Tibial artery (tissue), 4 donors: ENCODE measurements around the gene GOLGA8B.
"Not testable (repeated sequence)": the region's sequence is repeated elsewhere in the genome, so short reads cannot be mapped to it uniquely, and the experiment has no call there.

Source experiments
- DNase-seq, 2 donors: peaks; one replicate each; pipeline ENCODE4 v3.0.0-alpha.2; 2019
- H3K27ac ChIP-seq, 2 donors: fragments of 200-600 bp; sonication (generic) in 1 of 2; 1 replicate in 1 of 2; 2 replicates in 1 of 2; pipeline ENCODE4 v1.5.1; 2018 to 2019; ENCODE audit warnings: mild to moderate bottlenecking in 1 of 2
- H3K27me3 ChIP-seq, 2 donors: fragments of 200-600 bp; sonication (generic) in 1 of 2; one replicate each; pipeline versions ENCODE4 v1.5.1 to v1.6.0; 2016 to 2019
- H3K36me3 ChIP-seq, 3 donors: fragments of 200-600 bp; sonication (generic) in 2 of 3; one replicate each; pipeline ENCODE4 v1.5.1; 2016 to 2019; ENCODE audit warnings: mild to moderate bottlenecking in 2 of 3
- H3K4me1 ChIP-seq, 4 donors: fragments of 200-600 bp; sonication (generic) in 2 of 4; 1 replicate in 3 of 4; 2 replicates in 1 of 4; pipeline ENCODE4 v1.5.1; 2016 to 2019
- H3K4me3 ChIP-seq, 2 donors: fragments of 200-600 bp; sonication (generic) in 1 of 2; 1 replicate in 1 of 2; 2 replicates in 1 of 2; pipeline ENCODE4 v1.5.1; 2018 to 2019; ENCODE audit warnings: mild to moderate bottlenecking in 2 of 2
- H3K9me3 ChIP-seq, 3 donors: fragments of 200-600 bp; sonication (generic) in 1 of 3; one replicate each; pipeline ENCODE4 v1.5.1; 2016 to 2019
- CTCF ChIP-seq, 2 experiments: fragments of 200-600 bp in 1 of 2; fragments of 450-650 bp in 1 of 2; IDR thresholded peaks; one replicate each; pipeline ENCODE4 v1.5.1; 2017 to 2019; ENCODE audit warnings: antibody characterized with exemption in 2 of 2, mild to moderate bottlenecking in 1 of 2, moderate library complexity in 1 of 2
- intact Hi-C: fragments of 100-400 bp; cut with DNase I; formaldehyde crosslinking; loops from one replicate; pipeline ENCODE4 v1.15.0; 2023; ENCODE audit warnings: low total_unique reads

The GOLGA8B gene

GRCh38 chr15:34583399-34584329 lies at the start of gene GOLGA8B:
Gene GOLGA8B (minus strand): TSS chr15:34583651. CDS start chr15:34535912, 47,739 bp downstream.
- peak within 1 kb of the TSS; percentile 54 to 62 for H3K27ac ChIP-seq
- intact Hi-C loops: loop anchor here (10.0 kb wide), 2 partner anchors 69 to 359 kb away; partner anchors contain the start of gene EMC4

GRCh38 chr15:34633165-34633564 lies 49.7 kb upstream of the GOLGA8B start:
- H3K36me3 ChIP-seq, H3K27ac ChIP-seq, H3K4me1 ChIP-seq, H3K27me3 ChIP-seq, H3K4me3 ChIP-seq, DNase-seq, intact Hi-C loops, H3K9me3 ChIP-seq: not testable (repeated sequence)

More at GRCh38 chr15:34583399-34584329, at the start of gene GOLGA8B:
- DNase-seq: no peak
- no peak for TF ChIP-seq CTCF (IDR thresholded peaks at IDR 0.05)
- Histone ChIP-seq H3K4me3 (peak within 1 kb of the TSS; percentile 74 to 83), H3K4me1 (peaks cover 0 to 24% (median 18%) of the 10 kb centered on the region in 4 donors), H3K9me3 (no peaks in the 10 kb centered on the region), H3K27me3 (no peaks in the 10 kb centered on the region), H3K36me3 (no peaks in the 10 kb centered on the region)

GRCh38 chr15:34628577-34629152 lies 45.2 kb upstream of the GOLGA8B start:
- intact Hi-C loops: no loop called here
- Histone ChIP-seq H3K9me3 (peaks cover 0 to 7% (median 5%) of the 10 kb centered on the region in 3 donors), H3K4me1 (no peaks in the 10 kb centered on the region), H3K27ac (no peak overlapping the region), H3K27me3 (no peaks in the 10 kb centered on the region), H3K4me3 (no peak overlapping the region), H3K36me3 (peaks cover 0 to 3% (median 0%) of the 10 kb centered on the region in 3 donors)
- DNase-seq: no peak
- no peak for TF ChIP-seq CTCF (IDR thresholded peaks at IDR 0.05)

GRCh38 chr15:34625007-34625406 lies 41.6 kb upstream of the GOLGA8B start:
- H3K9me3 ChIP-seq: peaks cover 0 to 5% (median 4%) of the 10 kb centered on the region in 3 donors
- no peaks in the 10 kb centered on the region for H3K27me3 ChIP-seq
- H3K27ac ChIP-seq: no peak overlapping the region
- peaks cover 0 to 3% (median 0%) of the 10 kb centered on the region in 3 donors for H3K36me3 ChIP-seq
- intact Hi-C loops: no loop called here
- no peaks in the 10 kb centered on the region for H3K4me1 ChIP-seq
- H3K4me3 ChIP-seq: no peak overlapping the region
- TF ChIP-seq CTCF (IDR thresholded peaks at IDR 0.05): no peak
- DNase-seq: no peak

- no peak for DNase-seq
- peak in 1 of 2 experiments; percentile 25 for TF ChIP-seq CTCF (IDR thresholded peaks at IDR 0.05)
- peaks cover 0 to under 1% (median 0%) of the 10 kb centered on the region in 3 donors for H3K36me3 ChIP-seq
- no peaks in the 10 kb centered on the region for H3K4me1 ChIP-seq
- intact Hi-C loops: loop anchor here (5.0 kb wide), 1 partner anchor 301 kb away; no protein-coding TSS in a partner anchor
- no peak overlapping the region for H3K4me3 ChIP-seq
- no peak overlapping the region for H3K27ac ChIP-seq
- H3K9me3 ChIP-seq: no peaks in the 10 kb centered on the region
- no peaks in the 10 kb centered on the region for H3K27me3 ChIP-seq
Observed at GRCh38 chr15:34621675-34622074, 38.2 kb upstream of the GOLGA8B start.

- Histone ChIP-seq H3K4me1 (no peaks in the 10 kb centered on the region), H3K27ac (no peak overlapping the region), H3K27me3 (no peaks in the 10 kb centered on the region), H3K4me3 (no peak overlapping the region), H3K9me3 (no peaks in the 10 kb centered on the region), H3K36me3 (no peaks in the 10 kb centered on the region)
- intact Hi-C loops: loop anchor here (5.0 kb wide), 1 partner anchor 301 kb away; no protein-coding TSS in a partner anchor
- no peak for TF ChIP-seq CTCF (IDR thresholded peaks at IDR 0.05)
- no peak for DNase-seq
Observed at GRCh38 chr15:34620814-34621213, 37.4 kb upstream of the GOLGA8B start.
